C1 segment of cervical spinal cord (tissue), 14 donors: ENCODE data around the gene SMCHD1.
"Not testable (repeated sequence)": the region's sequence is repeated elsewhere in the genome, so short reads cannot be mapped to it uniquely, and the experiment has no call there.

ENCODE experiments used
- DNase-seq, 14 donors: peaks; one replicate each; lab custom pipeline; 2025; lab: John Stamatoyannopoulos, UW

SMCHD1 gene

GRCh38 chr18:2814928-2815327 lies 159.4 kb downstream of the SMCHD1 start:
- no peak for DNase-seq

GRCh38 chr18:2818281-2818680 lies 162.8 kb downstream of the SMCHD1 start:
- DNase-seq, result no peak

GRCh38 chr18:2821695-2822094 lies 166.2 kb downstream of the SMCHD1 start:
- no peak for DNase-seq

GRCh38 chr18:2822213-2822921 lies 166.8 kb downstream of the SMCHD1 start:
- DNase-seq, result no peak

- no peak for DNase-seq
These were observed 167.7 kb downstream of the SMCHD1 start for GRCh38 chr18:2823202-2823601.

GRCh38 chr18:2823966-2824365 lies 168.4 kb downstream of the SMCHD1 start:
- DNase-seq, result no peak

GRCh38 chr18:2824865-2825264 lies 169.3 kb downstream of the SMCHD1 start:
- no peak for DNase-seq

- no peak for DNase-seq
These were observed 170.2 kb downstream of the SMCHD1 start for GRCh38 chr18:2825613-2826175.

GRCh38 chr18:2826581-2826980 lies 171.1 kb downstream of the SMCHD1 start:
- no peak for DNase-seq

GRCh38 chr18:2827061-2827460 lies 171.5 kb downstream of the SMCHD1 start:
- no peak for DNase-seq

- DNase-seq, result not testable (repeated sequence)
These were observed 180.6 kb downstream of the SMCHD1 start for GRCh38 chr18:2836118-2836517.

GRCh38 chr18:2837290-2837689 lies 181.8 kb downstream of the SMCHD1 start:
- not testable (repeated sequence) for DNase-seq

GRCh38 chr18:2839202-2839601 lies 183.7 kb downstream of the SMCHD1 start:
- no peak for DNase-seq

- no peak for DNase-seq
These were observed 185.0 kb downstream of the SMCHD1 start for GRCh38 chr18:2840521-2840920.

GRCh38 chr18:2843146-2843545 lies 187.6 kb downstream of the SMCHD1 start:
- no peak for DNase-seq

- DNase-seq, result no peak
These were observed 189.6 kb downstream of the SMCHD1 start for GRCh38 chr18:2845172-2845571.

GRCh38 chr18:2846636-2847316 lies 191.2 kb downstream of the SMCHD1 start, which contains the start of gene EMILIN2:
TSS of gene EMILIN2 (plus strand) at chr18:2847006. CDS start at chr18:2847189, 183 bp downstream.
- DNase-seq, result no peak

GRCh38 chr18:2847317-2848246 lies 192.1 kb downstream of the SMCHD1 start:
- no peak for DNase-seq

- no peak for DNase-seq
These were observed 193.0 kb downstream of the SMCHD1 start for GRCh38 chr18:2848247-2849246.

- no peak for DNase-seq
These were observed 195.3 kb downstream of the SMCHD1 start for GRCh38 chr18:2850816-2851215.
